Stimulated activated naive CD8-positive, alpha-beta T cell treated with anti-CD3 and anti-CD28 coated beads, Interleukin-15, amount 100 ng/mL, for 72 hours (primary cell): Measurements from ENCODE around the gene RSBN1L.

Experiments used
- ATAC-seq: fragments of 150-1000 bp; cut with Tn5 transposase; 2 replicates; pipeline ENCODE4 v1.10.0; 2021; ENCODE audit warnings: mild to moderate bottlenecking, moderate library complexity
- DNase-seq, 2 donors: peaks; one replicate each; pipeline ENCODE4 v3.0.0; 2021 to 2022
- H3K27ac Mint-ChIP-seq, 2 donors: one replicate each; pipeline ENCODE4 v1.8.0; 2022; ENCODE audit warnings: mild to moderate bottlenecking in 2 of 2, mixed read lengths in 2 of 2, moderate library complexity in 2 of 2
- H3K27me3 Mint-ChIP-seq: one replicate; pipeline ENCODE4 v1.8.0; 2022; ENCODE audit warnings: mixed read lengths
- H3K4me1 Mint-ChIP-seq: one replicate; pipeline ENCODE4 v1.8.0; 2022; ENCODE audit warnings: mild to moderate bottlenecking, mixed read lengths
- H3K4me3 Mint-ChIP-seq, 2 donors: one replicate each; pipeline ENCODE4 v1.8.0; 2022; ENCODE audit warnings: mild to moderate bottlenecking in 2 of 2, mixed read lengths in 2 of 2, moderate library complexity in 1 of 2
- H3K9me3 Mint-ChIP-seq, 2 donors: one replicate each; pipeline ENCODE4 v1.8.0; 2022; ENCODE audit warnings: mixed read lengths in 2 of 2

The RSBN1L gene

DNA sequence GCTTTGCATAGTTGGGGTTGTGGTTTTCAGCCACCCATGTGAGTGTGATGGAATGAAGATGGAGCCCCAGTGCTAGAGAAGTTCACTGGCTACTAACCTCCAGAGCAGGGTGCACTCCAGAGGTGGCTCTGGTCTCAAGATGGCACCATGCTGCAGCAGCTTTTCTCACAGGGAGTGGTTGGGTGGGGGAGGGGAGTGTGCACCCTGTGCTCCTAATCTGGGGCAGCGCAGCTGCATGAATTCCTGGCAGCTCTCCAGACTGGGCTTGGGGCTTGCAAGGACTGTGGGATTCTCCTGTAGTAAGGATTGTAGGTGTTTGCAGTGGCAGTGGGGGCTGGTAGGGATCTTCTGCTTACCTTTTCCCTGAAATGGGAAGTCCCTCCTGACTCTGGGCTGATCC, 126.0 kb downstream of the RSBN1L start:
- Mint-ChIP-seq H3K27ac (no peak overlapping the region), H3K27me3 (no peaks in the 10 kb centered on the region), H3K9me3 (peaks cover 57 to 61% of the 10 kb centered on the region in 2 donors), H3K4me3 (no peak overlapping the region), H3K4me1 (peaks cover 26% of the 10 kb centered on the region)
- DNase-seq (no peak), ATAC-seq (no peak)

DNA sequence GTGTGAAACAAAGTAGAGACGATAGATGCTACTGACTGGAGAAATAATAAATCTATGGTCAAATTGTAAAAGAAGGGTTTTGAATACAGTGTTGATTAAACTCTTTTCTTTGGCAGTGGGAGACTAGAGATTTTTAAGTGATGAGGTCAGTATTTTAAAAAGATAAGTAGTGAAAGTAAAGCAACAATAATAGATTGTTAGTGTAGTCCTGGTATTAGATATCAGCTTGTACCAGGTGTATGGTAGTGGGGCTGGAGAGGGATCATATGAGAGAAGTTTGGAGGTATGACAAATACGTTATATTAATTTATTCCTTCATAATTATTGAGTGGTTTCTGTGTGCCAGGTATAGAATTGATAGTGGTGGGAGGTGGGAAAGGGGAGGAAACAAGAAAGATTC, 127.5 kb downstream of the RSBN1L start:
- peaks cover 49 to 51% of the 10 kb centered on the region in 2 donors for H3K9me3 Mint-ChIP-seq
- DNase-seq (no peak), ATAC-seq (no peak)
- H3K27ac Mint-ChIP-seq, result no peak overlapping the region
- no peak overlapping the region for H3K4me3 Mint-ChIP-seq
- no peaks in the 10 kb centered on the region for H3K27me3 Mint-ChIP-seq
- peaks cover 26% of the 10 kb centered on the region for H3K4me1 Mint-ChIP-seq

DNA sequence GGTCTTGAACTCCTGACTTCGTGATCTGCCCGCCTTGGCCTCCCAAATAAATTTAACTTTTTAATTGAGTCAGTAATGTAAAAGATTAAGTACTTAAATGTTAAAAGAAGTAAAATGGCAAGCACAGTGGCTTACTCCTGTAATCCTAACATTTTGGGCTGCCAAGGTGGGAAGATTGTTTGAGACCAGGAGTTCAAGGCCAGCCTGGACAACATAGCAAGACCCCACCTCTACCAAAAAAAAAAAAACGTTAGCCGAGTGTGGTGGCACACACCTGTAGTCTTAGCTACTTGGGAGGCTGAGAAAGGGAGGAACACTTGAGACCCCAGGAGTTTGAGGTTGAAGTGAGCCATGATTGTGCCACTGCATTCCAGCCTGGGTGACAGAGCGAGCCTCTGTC, 128.4 kb downstream of the RSBN1L start:
- ATAC-seq (no peak), DNase-seq (no peak)
- Mint-ChIP-seq H3K9me3 (peaks cover 42 to 43% of the 10 kb centered on the region in 2 donors), H3K27me3 (no peaks in the 10 kb centered on the region), H3K4me3 (no peak overlapping the region), H3K27ac (no peak overlapping the region), H3K4me1 (peaks cover 26% of the 10 kb centered on the region)

DNA sequence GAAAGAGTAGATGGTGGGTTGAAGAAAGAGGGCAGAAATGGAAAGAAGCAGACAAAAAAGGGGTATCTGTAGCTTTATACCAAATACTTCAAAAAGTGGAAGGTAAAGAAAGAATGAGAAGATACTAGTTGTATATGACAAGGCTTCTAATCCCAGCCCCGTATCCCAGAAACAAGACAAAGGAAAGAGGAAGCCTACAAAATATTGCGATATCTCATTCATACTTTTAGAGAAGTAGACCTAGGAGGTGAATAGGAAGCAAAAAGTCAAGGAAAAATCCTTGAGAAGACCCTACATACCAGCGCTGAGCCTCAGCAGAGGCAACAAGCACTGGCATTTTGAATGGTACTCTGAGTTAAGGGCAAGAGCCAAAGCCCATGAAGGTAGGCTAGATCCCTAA, 128.9 kb downstream of the RSBN1L start:
- H3K27me3 Mint-ChIP-seq, result no peaks in the 10 kb centered on the region
- ATAC-seq (no peak), DNase-seq (no peak)
- H3K9me3 Mint-ChIP-seq, result peaks cover 38% of the 10 kb centered on the region in 2 donors
- H3K4me1 Mint-ChIP-seq, result peaks cover 26% of the 10 kb centered on the region
- no peak overlapping the region for H3K4me3 Mint-ChIP-seq
- H3K27ac Mint-ChIP-seq, result no peak overlapping the region

DNA sequence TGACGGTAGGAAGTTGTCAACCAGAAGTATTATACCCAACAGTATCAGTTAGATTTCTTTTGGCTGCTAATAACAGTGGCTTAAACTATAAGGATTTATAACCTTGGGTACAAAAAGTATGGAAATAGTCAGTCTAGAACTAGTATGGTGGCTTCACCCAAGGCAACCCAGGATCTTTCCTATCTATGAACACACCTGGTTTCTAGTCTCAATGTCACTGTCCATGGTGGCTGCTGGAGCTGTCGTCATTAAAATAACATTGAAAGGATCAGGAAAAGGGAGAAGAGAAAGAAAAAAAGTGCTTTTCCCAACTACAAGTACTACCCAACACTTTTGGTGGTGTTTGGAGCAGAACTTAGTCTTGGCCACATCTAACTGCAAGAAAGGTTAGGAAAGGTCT, 130.0 kb downstream of the RSBN1L start:
- H3K4me3 Mint-ChIP-seq, result no peak overlapping the region
- no peaks in the 10 kb centered on the region for H3K27me3 Mint-ChIP-seq
- ATAC-seq, result no peak
- no peak for DNase-seq
- H3K27ac Mint-ChIP-seq, result no peak overlapping the region
- peaks cover 34% of the 10 kb centered on the region for H3K4me1 Mint-ChIP-seq
- H3K9me3 Mint-ChIP-seq, result peaks cover 26 to 28% of the 10 kb centered on the region in 2 donors

DNA sequence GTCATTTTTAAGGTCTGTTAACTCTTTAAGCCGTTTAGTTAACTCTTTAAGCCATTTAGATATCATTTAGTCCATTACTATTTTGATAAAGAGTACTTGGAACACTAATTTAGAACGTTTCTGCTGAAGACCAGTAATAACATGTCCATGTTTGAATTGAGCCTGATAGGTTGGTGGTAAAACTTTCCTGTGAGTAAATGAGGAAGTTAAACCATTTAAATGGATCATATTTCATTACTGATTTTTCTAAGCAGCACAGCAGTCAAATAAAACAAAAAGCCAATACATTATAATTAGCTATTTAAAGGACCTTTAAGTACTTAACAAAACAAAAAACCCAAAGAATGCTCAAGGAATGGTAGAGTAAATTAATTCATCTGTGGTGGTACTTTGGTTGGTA, 131.7 kb downstream of the RSBN1L start:
- Mint-ChIP-seq H3K4me3 (no peak overlapping the region), H3K9me3 (peaks cover 15 to 19% of the 10 kb centered on the region in 2 donors), H3K27ac (no peak overlapping the region), H3K4me1 (peaks cover 32% of the 10 kb centered on the region), H3K27me3 (no peaks in the 10 kb centered on the region)
- no peak for ATAC-seq
- DNase-seq, result no peak

DNA sequence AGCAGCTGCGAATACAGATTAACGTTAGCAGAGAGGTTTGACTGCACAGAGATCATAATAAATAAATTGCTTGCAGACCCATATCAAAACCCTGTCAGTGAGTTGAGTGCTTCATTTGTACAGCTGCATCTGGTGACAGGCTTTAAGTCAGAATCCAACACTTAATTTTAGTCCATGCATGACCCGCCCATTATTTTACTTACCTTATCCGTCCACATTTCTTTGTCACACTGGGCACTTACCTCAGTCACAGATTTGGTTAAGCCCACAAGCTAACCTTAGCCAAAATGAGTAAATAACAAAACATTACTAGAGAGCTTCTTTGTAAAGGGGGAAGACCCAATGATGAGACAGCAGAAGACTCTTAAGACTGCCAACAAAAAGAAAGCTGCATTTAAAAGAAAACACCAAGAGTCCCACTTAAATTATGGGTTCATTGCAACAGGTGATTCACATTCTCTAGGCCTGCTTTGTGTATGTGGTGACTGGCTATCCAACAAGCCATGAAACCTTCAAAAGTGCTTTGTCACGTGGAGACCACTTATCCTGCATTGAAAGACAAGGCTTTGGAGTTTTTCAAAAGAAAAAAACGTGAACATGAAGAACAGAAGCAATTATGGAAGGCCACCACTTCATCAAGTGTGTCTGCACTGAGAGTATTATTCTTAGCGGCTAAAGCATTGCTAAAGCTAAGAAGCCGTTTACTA, 134.5 kb downstream of the RSBN1L start:
- DNase-seq, result no peak
- Mint-ChIP-seq H3K4me1 (peaks cover 46% of the 10 kb centered on the region), H3K9me3 (peaks cover 0 to under 1% of the 10 kb centered on the region in 2 donors), H3K27me3 (no peaks in the 10 kb centered on the region), H3K4me3 (no peak overlapping the region), H3K27ac (no peak overlapping the region)
- no peak for ATAC-seq

DNA sequence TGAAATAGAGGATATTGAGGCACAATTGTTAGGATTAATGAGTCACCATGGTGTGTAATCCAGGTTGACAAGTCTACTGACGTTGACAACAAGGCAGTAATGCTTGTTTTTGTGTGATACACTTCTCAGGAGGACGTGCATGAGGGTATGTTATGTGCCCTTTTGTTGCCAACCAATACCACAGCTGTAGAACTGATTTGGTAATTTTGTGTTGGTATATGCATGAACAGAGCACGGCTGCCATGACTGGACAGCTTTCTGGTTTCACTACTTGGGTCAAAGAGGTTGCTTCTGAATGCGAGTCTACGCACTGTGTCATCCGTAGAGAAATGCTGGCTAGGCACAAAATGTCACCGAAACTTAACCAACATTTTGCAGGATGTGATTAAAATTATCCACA, 135.2 kb downstream of the RSBN1L start:
- peaks cover 43% of the 10 kb centered on the region for H3K4me1 Mint-ChIP-seq
- no peak overlapping the region for H3K27ac Mint-ChIP-seq
- no peaks in the 10 kb centered on the region for H3K27me3 Mint-ChIP-seq
- no peaks in the 10 kb centered on the region for H3K9me3 Mint-ChIP-seq
- no peak for ATAC-seq
- DNase-seq, result no peak
- H3K4me3 Mint-ChIP-seq, result no peak overlapping the region

DNA sequence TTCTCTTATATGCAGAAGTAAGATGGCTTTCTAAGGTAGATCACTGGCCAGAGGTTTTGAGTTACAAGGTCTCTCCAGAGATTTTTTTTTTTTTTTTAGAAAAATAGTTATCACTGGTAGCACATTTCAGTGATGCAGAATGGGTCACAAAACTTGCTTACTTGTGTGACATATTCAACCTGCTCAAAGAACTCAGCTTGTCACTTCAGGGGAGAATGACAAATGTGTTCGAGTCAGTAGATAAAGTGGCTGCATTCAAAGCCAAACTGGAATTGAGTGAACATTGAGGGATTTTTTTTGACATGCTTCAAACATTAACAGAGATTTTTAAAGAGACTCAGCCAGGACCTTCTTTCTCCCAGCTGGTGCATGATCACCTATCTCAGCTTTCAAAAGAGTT, 135.7 kb downstream of the RSBN1L start:
- H3K4me1 Mint-ChIP-seq, result peaks cover 38% of the 10 kb centered on the region
- no peaks in the 10 kb centered on the region for H3K9me3 Mint-ChIP-seq
- DNase-seq (no peak), ATAC-seq (no peak)
- H3K27me3 Mint-ChIP-seq, result no peaks in the 10 kb centered on the region
- H3K27ac Mint-ChIP-seq, result no peak overlapping the region
- no peak overlapping the region for H3K4me3 Mint-ChIP-seq
